ENCODE results near the gene EXT2.

GRCh38 chr11:44157019-44157418, 61.5 kb downstream of the EXT2 start:
- TF ChIP-seq CTCF (IDR thresholded peaks at IDR 0.05; ENCODE audit: low read depth, low read length) (no peak), EZH2phosphoT487 (IDR thresholded peaks at IDR 0.05; ENCODE audit: low read depth) (no peak)

Measured in OCI-LY3 (cell line).